Fibroblast of villous mesenchyme (primary cell): ENCODE results near the gene FREM3. TPM values are rescaled to one million over a fixed set of nuclear protein-coding genes. Genes with fewer than 3 reads are reported as not detected.

ENCODE experiments used
- DNase-seq: peaks from one replicate; pipeline ENCODE4 v3.0.0-alpha.2; 2010; ENCODE audit warnings: low read depth
- H3K4me3 ChIP-seq: 2 replicates; pipeline ENCODE4 v1.5.1; 2011; ENCODE audit warnings: low read depth, mild to moderate bottlenecking, low read length
- CTCF ChIP-seq: IDR thresholded peaks from 2 replicates; pipeline ENCODE4 v1.5.1; 2012; ENCODE audit warnings: low read depth, mild to moderate bottlenecking, low read length; ENCODE audit not compliant: insufficient read depth
- total RNA-seq: library from RNA; depleted of rRNA; stranded (reverse); fragments of >200 nt; gene quantifications from 2 replicates; pipeline ENCODE4 v1.2.3, GENCODE V29; 2012

FREM3 gene
- total RNA-seq, 1 donor: not detected

- no peak for DNase-seq
- no peak overlapping the region for H3K4me3 ChIP-seq
- TF ChIP-seq CTCF: no peak
These were observed 59.1 kb downstream of the FREM3 start for GRCh38 chr4:143641361-143641760.

GRCh38 chr4:143634763-143635162 is 65.7 kb downstream of the FREM3 start:
- H3K4me3 ChIP-seq: no peak overlapping the region
- TF ChIP-seq CTCF: no peak
- no peak for DNase-seq

- H3K4me3 ChIP-seq: no peak overlapping the region
- DNase-seq: no peak
These were observed 66.6 kb downstream of the FREM3 start for GRCh38 chr4:143633833-143634232.

GRCh38 chr4:143626134-143626911 is 74.2 kb downstream of the FREM3 start:
- DNase-seq: peak; percentile 38
- H3K4me3 ChIP-seq: no peak overlapping the region
- no peak for TF ChIP-seq CTCF

More at GRCh38 chr4:143633833-143634232, 66.6 kb downstream of the FREM3 start:
- TF ChIP-seq CTCF: no peak

GRCh38 chr4:143625632-143626031 is 74.8 kb downstream of the FREM3 start:
- H3K4me3 ChIP-seq: no peak overlapping the region
- DNase-seq: no peak
- TF ChIP-seq CTCF: no peak

- DNase-seq: no peak
- no peak overlapping the region for H3K4me3 ChIP-seq
- no peak for TF ChIP-seq CTCF
These were observed 76.6 kb downstream of the FREM3 start for GRCh38 chr4:143623896-143624295.

- DNase-seq: peak; percentile 9
- TF ChIP-seq CTCF: no peak
These were observed 81.7 kb downstream of the FREM3 start for GRCh38 chr4:143618811-143619210.

More at GRCh38 chr4:143618811-143619210, 81.7 kb downstream of the FREM3 start:
- H3K4me3 ChIP-seq: no peak overlapping the region
